ENCODE data around the gene GHR. TPM values are rescaled to one million over a fixed set of nuclear protein-coding genes. Genes with fewer than 3 reads are reported as not detected.

Gene GHR
- total and polyA plus RNA-seq, 7 donors = 0.46 to 22.8 (median 9.1) TPM

- no peaks in the 10 kb centered on the region for H3K36me3 ChIP-seq
- no peak for TF ChIP-seq CTCF (IDR thresholded peaks at IDR 0.05)
- TF ChIP-seq EP300 (IDR thresholded peaks at IDR 0.05) = no peak
- no peak for DNase-seq
- no peaks in the 10 kb centered on the region for H3K27me3 ChIP-seq
- intact Hi-C loops (cut with DNase I) = no loop called here
- H3K4me3 ChIP-seq = no peak overlapping the region
- no peak overlapping the region for H3K27ac ChIP-seq
- no peaks in the 10 kb centered on the region for H3K4me1 ChIP-seq
- H3K9me3 ChIP-seq = no peaks in the 10 kb centered on the region
- 74 to 94% methylated on average over 5 of the region's 5 CpGs for WGBS, 2 donors
These were observed 327.8 kb downstream of the GHR start for GRCh38 chr5:42751044-42751443.

DNA sequence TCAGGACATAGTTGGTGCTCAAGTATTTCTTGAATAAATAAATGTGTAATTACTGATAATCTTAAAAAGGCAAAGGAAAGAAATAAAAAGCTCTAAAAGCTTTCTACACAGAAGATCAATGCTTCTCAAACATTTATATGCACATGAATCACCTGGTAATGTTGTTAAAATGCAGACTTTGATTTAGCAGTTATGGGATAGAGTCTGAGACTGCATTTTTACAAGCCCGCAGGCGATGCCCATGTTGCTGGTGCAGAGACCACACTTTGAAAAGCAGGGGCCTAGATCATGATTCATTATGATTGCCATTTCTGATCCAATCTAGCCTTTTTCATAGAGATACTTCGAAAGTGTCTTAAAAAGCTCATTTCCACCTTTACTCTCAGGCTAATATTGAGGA, 329.9 kb downstream of the GHR start:
- H3K27ac ChIP-seq = no peak overlapping the region
- 90 to 93% methylated on average over 3 of the region's 3 CpGs for WGBS, 2 donors
- TF ChIP-seq CTCF (IDR thresholded peaks at IDR 0.05) (no peak), POLR2AphosphoS5 (IDR thresholded peaks at IDR 0.05) (no peak)
- H3K36me3 ChIP-seq = no peaks in the 10 kb centered on the region
- H3K27me3 ChIP-seq = peaks cover 0 to 5% (median 0%) of the 10 kb centered on the region in 3 donors
- H3K4me1 ChIP-seq = no peaks in the 10 kb centered on the region
- H3K4me3 ChIP-seq = no peak overlapping the region
- no peak for DNase-seq
- intact Hi-C loops (cut with DNase I) = no loop called here
- no peaks in the 10 kb centered on the region for H3K9me3 ChIP-seq

DNA sequence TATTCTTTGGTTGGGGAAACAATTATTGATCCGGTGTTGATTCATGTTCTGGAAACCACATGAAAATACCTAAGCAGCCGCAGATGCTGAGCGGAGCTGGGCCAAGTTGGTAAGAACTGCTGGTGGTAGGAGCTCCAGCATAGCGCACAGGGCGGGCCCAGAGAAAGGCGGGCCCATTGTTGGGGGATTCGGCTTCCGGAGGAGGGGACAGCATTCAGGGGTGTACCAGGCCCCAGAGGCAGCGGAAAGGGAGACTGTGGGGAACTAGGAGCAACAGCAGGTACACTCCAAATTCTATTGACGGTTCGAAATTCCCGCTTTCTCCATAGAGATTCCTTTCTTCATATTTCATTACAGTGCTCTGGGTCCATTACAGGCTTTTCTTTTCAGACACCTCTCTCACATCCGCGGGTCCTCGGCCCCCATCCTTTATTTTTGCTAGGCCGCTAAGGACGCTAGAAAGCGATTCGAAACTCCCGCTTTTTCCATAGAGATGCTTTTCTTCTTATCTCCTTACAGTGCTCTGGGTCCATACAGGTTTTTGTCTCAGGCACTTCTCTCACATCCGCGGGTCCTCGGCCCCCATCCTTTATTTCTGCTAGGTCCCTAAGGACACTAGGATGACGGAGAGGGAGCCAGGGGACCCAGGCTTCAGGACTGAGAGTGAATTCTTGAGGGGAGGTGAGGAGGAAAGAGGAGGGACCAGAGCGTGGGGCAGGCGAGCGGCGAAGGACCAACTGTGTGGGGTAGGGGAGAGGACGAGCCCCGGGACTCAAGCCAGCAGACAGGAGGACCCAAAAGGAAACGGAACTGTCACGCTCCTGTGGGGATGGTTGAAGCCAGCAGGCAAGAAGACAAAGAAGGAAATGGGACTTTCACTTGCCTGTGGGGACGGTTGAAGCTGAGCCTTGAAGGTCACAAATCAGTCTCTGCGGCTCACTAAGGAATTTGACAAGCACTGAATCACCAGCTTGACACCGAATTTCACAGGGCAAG, 333.7 kb downstream of the GHR start, which contains the start of gene CCDC152:
TSS of gene CCDC152 (plus strand) at position 213 of the 996 bp plus-strand sequence. CDS start 2,304 bp downstream, outside the sequence.
- Histone ChIP-seq H3K4me3 (peak within 1 kb of the TSS in 1 of 4 donors; percentile 8), H3K4me1 (no peaks in the 10 kb centered on the region), H3K27me3 (peaks cover 0 to 5% (median 0%) of the 10 kb centered on the region in 3 donors), H3K9me3 (no peaks in the 10 kb centered on the region), H3K27ac (no peak within 1 kb of the TSS), H3K36me3 (no peaks in the 10 kb centered on the region)
- intact Hi-C loops (cut with DNase I) = no loop called here
- WGBS, 2 donors = 30 to 53% methylated on average over 35 of the region's 35 CpGs
- DNase-seq = no peak
- TF ChIP-seq POLR2AphosphoS5 (IDR thresholded peaks at IDR 0.05) (no peak), EP300 (IDR thresholded peaks at IDR 0.05) (no peak), CTCF (IDR thresholded peaks at IDR 0.05) (no peak), POLR2A (IDR thresholded peaks at IDR 0.05) (no peak)

DNA sequence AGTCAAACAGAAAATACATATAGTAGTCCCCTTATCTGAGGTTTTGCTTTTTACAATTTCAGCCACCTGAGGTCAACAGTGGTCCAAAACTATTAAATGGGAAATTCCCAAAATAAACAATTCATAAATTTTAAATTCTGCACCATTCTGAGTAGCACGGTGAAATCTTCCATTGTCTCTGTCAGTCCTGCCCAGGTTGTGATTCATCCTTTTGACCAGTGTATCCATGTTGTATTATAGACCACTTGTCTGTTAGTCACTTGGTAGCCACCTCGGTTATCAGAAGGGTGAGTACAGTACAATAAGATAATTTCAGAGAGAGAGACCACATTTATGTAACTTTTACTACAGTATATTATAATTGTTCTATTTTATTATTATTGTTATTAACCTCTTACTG, 336.2 kb downstream of the GHR start:
- Histone ChIP-seq H3K27ac (no peak overlapping the region), H3K4me1 (no peaks in the 10 kb centered on the region), H3K36me3 (no peaks in the 10 kb centered on the region), H3K9me3 (no peaks in the 10 kb centered on the region), H3K27me3 (peaks cover 0 to 5% (median 0%) of the 10 kb centered on the region in 3 donors), H3K4me3 (no peak overlapping the region)
- 70 to 76% methylated on average over 2 of the region's 2 CpGs for WGBS, 2 donors
- no peak for TF ChIP-seq POLR2AphosphoS5 (IDR thresholded peaks at IDR 0.05)
- no peak for TF ChIP-seq POLR2A (IDR thresholded peaks at IDR 0.05)
- no peak for TF ChIP-seq EP300 (IDR thresholded peaks at IDR 0.05)
- TF ChIP-seq CTCF (IDR thresholded peaks at IDR 0.05) = no peak
- no peak for DNase-seq
- intact Hi-C loops (cut with DNase I) = no loop called here
